ENCODE data around the gene BEST2. TPM values are rescaled to one million over a fixed set of nuclear protein-coding genes. Genes with fewer than 3 reads are reported as not detected.

BEST2 gene
- polyA plus RNA-seq, 1 experiment = not detected

GRCh38 chr19:12764698-12765097, 13.1 kb downstream of the BEST2 start:
- POLR2A ChIA-PET = interaction anchor here (1.1 to 2.5 kb wide), 3 partner anchors 27 to 31 kb away, joined by 5 to 11 read pairs (median 5); partner anchors contain the start of gene JUNB
- CTCF ChIA-PET = interaction anchor here (0.6 to 11.9 kb wide), 12 partner anchors 9 to 110 kb away, joined by 3 to 410 read pairs (median 16); partner anchors contain the start of genes GET3, HOOK2, JUNB and PRDX2
- Histone ChIP-seq H3K27me3 (ENCODE audit: control insufficient read depth, insufficient read depth, low read length) (no peaks in the 10 kb centered on the region), H3K4me3 (ENCODE audit: low read depth, low read length) (no peak overlapping the region), H3K9me3 (ENCODE audit: control insufficient read depth, insufficient read depth, low read length) (peaks cover 6% of the 10 kb centered on the region), H3K27ac (ENCODE audit: low read depth, low read length) (no peak overlapping the region)
- no peak for TF ChIP-seq CTCF (IDR thresholded peaks at IDR 0.05; ENCODE audit: low read depth, low read length)
- no peak for DNase-seq (ENCODE audit: low read depth, low spot score)

DNA sequence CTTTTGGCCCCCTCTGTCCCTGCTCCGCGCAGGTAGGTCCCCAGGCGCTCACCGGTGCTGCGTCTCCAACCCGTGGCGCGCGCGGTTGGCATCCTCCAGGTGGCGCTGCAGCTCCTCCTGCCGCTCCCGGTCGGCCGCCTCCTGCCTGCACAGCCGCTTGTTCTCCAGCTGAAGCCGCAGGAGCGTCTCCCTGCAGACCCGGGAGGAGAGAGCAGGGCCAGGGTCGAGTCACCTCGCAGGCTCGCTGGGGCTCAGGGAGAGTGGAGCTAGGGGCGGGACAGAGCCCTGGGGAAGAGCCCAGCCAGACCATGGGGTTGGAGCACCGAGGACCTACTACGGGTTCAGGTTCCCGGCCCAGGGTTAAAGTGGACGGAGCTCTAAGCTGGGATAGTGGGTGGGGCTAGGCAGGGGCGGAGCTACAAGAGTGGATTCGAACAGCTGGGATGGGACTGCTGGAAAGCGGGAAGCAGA, 14.5 kb downstream of the BEST2 start:
- Histone ChIP-seq H3K9me3 (ENCODE audit: control insufficient read depth, insufficient read depth, low read length) (peaks cover 6% of the 10 kb centered on the region), H3K27me3 (ENCODE audit: control insufficient read depth, insufficient read depth, low read length) (no peaks in the 10 kb centered on the region), H3K27ac (ENCODE audit: low read depth, low read length) (no peak overlapping the region), H3K4me3 (ENCODE audit: low read depth, low read length) (peak overlapping the region; percentile 68)
- peak; percentile 77 for TF ChIP-seq CTCF (IDR thresholded peaks at IDR 0.05; ENCODE audit: low read depth, low read length)
- POLR2A ChIA-PET = interaction anchor here (0.6 to 3.6 kb wide), 8 partner anchors 8 to 82 kb away, joined by 3 to 58 read pairs (median 4); partner anchors contain the start of genes FBXW9, GET3 and JUNB
- DNase-seq (ENCODE audit: low read depth, low spot score) = peak; percentile 45
- CTCF ChIA-PET = interaction anchor here (0.6 to 11.9 kb wide), 32 partner anchors 10 to 842 kb away, joined by 3 to 410 read pairs (median 6); partner anchors contain the start of genes BEST2, GCDH, GET3 and HOOK2

- no peak for DNase-seq (ENCODE audit: low read depth, low spot score)
These were observed 15.6 kb downstream of the BEST2 start for GRCh38 chr19:12767150-12767549.

GRCh38 chr19:12767666-12768065, 16.1 kb downstream of the BEST2 start:
- DNase-seq (ENCODE audit: low read depth, low spot score) = no peak
- POLR2A ChIA-PET = interaction anchor here (3.6 kb wide), 1 partner anchor 25 kb away, joined by 58 read pairs; the partner anchor contains the start of gene JUNB
- Histone ChIP-seq H3K27ac (ENCODE audit: low read depth, low read length) (no peak overlapping the region), H3K9me3 (ENCODE audit: control insufficient read depth, insufficient read depth, low read length) (peaks cover 6% of the 10 kb centered on the region), H3K4me3 (ENCODE audit: low read depth, low read length) (no peak overlapping the region), H3K27me3 (ENCODE audit: control insufficient read depth, insufficient read depth, low read length) (no peaks in the 10 kb centered on the region)
- no peak for TF ChIP-seq CTCF (IDR thresholded peaks at IDR 0.05; ENCODE audit: low read depth, low read length)
- CTCF ChIA-PET = interaction anchor here (0.6 to 11.9 kb wide), 6 partner anchors 12 to 81 kb away, joined by 3 to 410 read pairs (median 29); partner anchors contain the start of genes JUNB, PRDX2, RTBDN and THSD8

More at GRCh38 chr19:12767150-12767549, 15.6 kb downstream of the BEST2 start:
- ChIA-PET CTCF (interaction anchor here (1.1 to 11.9 kb wide), 7 partner anchors 11 to 82 kb away, joined by 3 to 410 read pairs (median 6); partner anchors contain the start of genes JUNB, PRDX2, RTBDN and THSD8), POLR2A (interaction anchor here (1.2 to 3.6 kb wide), 2 partner anchors 10 to 25 kb away, joined by 3 to 58 read pairs; partner anchors contain the start of gene JUNB)
- no peaks in the 10 kb centered on the region for H3K27me3 ChIP-seq (ENCODE audit: control insufficient read depth, insufficient read depth, low read length)
- no peak overlapping the region for H3K27ac ChIP-seq (ENCODE audit: low read depth, low read length)
- no peak overlapping the region for H3K4me3 ChIP-seq (ENCODE audit: low read depth, low read length)
- no peak for TF ChIP-seq CTCF (IDR thresholded peaks at IDR 0.05; ENCODE audit: low read depth, low read length)
- peaks cover 6% of the 10 kb centered on the region for H3K9me3 ChIP-seq (ENCODE audit: control insufficient read depth, insufficient read depth, low read length)

GRCh38 chr19:12769689-12770088, 18.1 kb downstream of the BEST2 start:
- Histone ChIP-seq H3K9me3 (ENCODE audit: control insufficient read depth, insufficient read depth, low read length) (no peaks in the 10 kb centered on the region), H3K4me3 (ENCODE audit: low read depth, low read length) (no peak overlapping the region), H3K27ac (ENCODE audit: low read depth, low read length) (no peak overlapping the region), H3K27me3 (ENCODE audit: control insufficient read depth, insufficient read depth, low read length) (no peaks in the 10 kb centered on the region)
- CTCF ChIA-PET = interaction anchor here (1.6 to 2.3 kb wide), 2 partner anchors 9 to 27 kb away, joined by 6 to 8 read pairs; no protein-coding TSS in a partner anchor
- DNase-seq (ENCODE audit: low read depth, low spot score) = no peak
- no peak for TF ChIP-seq CTCF (IDR thresholded peaks at IDR 0.05; ENCODE audit: low read depth, low read length)
- POLR2A ChIA-PET = interaction anchor here (0.7 kb wide), 1 partner anchor 25 kb away, joined by 3 read pairs; no protein-coding TSS in a partner anchor

All from AG04450 (cell line).